Type B pancreatic cell (in vitro differentiated cells): ENCODE data around the gene PLCB3. TPM values are rescaled to one million over a fixed set of nuclear protein-coding genes. Genes with fewer than 3 reads are reported as not detected.

Experiments used
- DNase-seq: peaks from one replicate; pipeline ENCODE4 v3.0.0; 2021; ENCODE audit warnings: mixed read lengths; ENCODE audit not compliant: unreplicated experiment; ENCODE audit errors: extremely low spot score
- H3K27ac Mint-ChIP-seq: 2 replicates; pipeline ENCODE4 v1.8.0; 2021; ENCODE audit warnings: mild to moderate bottlenecking, mixed read lengths
- H3K27me3 Mint-ChIP-seq: 2 replicates; pipeline ENCODE4 v1.8.0; 2021; ENCODE audit warnings: mixed read lengths
- H3K36me3 Mint-ChIP-seq: 2 replicates; pipeline ENCODE4 v1.8.0; 2021; ENCODE audit warnings: mixed read lengths
- H3K4me1 Mint-ChIP-seq: one replicate; pipeline ENCODE4 v1.8.0; 2021; ENCODE audit warnings: mixed read lengths; ENCODE audit not compliant: unreplicated experiment
- H3K4me3 Mint-ChIP-seq: 2 replicates; pipeline ENCODE4 v1.8.0; 2021; ENCODE audit warnings: mild to moderate bottlenecking, mixed read lengths
- H3K9me3 Mint-ChIP-seq: 2 replicates; pipeline ENCODE4 v1.8.0; 2021; ENCODE audit warnings: mixed read lengths
- CTCF ChIP-seq: fragments of 200-600 bp; sonication (generic); conservative IDR thresholded peaks from 2 replicates; pipeline ENCODE4 v1.5.0; 2021; ENCODE audit warnings: antibody characterized with exemption, mild to moderate bottlenecking
- total RNA-seq: library from RNA; stranded (reverse); gene quantifications from 2 replicates; pipeline ENCODE4 v1.2.1, GENCODE V29; 2021; ENCODE audit warnings: low replicate concordance

PLCB3 gene
- total RNA-seq, 1 donor from 2014 or later = 40.7 TPM

GRCh38 chr11:64268893-64269539, 17.7 kb downstream of the PLCB3 start:
- Mint-ChIP-seq H3K27ac (peak overlapping the region; percentile 99), H3K27me3 (peaks cover 5% of the 10 kb centered on the region), H3K4me3 (peak overlapping the region; percentile 100), H3K4me1 (peaks cover 19% of the 10 kb centered on the region), H3K36me3 (peaks cover 4% of the 10 kb centered on the region), H3K9me3 (no peaks in the 10 kb centered on the region)
- DNase-seq = no peak
- TF ChIP-seq CTCF = peak; percentile 15

GRCh38 chr11:64269540-64270220, 18.4 kb downstream of the PLCB3 start:
- no peaks in the 10 kb centered on the region for H3K9me3 Mint-ChIP-seq
- H3K36me3 Mint-ChIP-seq = peaks cover 4% of the 10 kb centered on the region
- peaks cover 5% of the 10 kb centered on the region for H3K27me3 Mint-ChIP-seq
- peak overlapping the region; percentile 99 for H3K27ac Mint-ChIP-seq
- peak; percentile 98 for DNase-seq
- peak overlapping the region; percentile 100 for H3K4me3 Mint-ChIP-seq
- TF ChIP-seq CTCF = peak; percentile 14
- peaks cover 19% of the 10 kb centered on the region for H3K4me1 Mint-ChIP-seq

- peaks cover 7% of the 10 kb centered on the region for H3K4me1 Mint-ChIP-seq
- H3K4me3 Mint-ChIP-seq = no peak overlapping the region
- H3K9me3 Mint-ChIP-seq = no peaks in the 10 kb centered on the region
- H3K36me3 Mint-ChIP-seq = peaks cover 4% of the 10 kb centered on the region
- H3K27ac Mint-ChIP-seq = no peak overlapping the region
- no peak for TF ChIP-seq CTCF
- H3K27me3 Mint-ChIP-seq = peaks cover 2% of the 10 kb centered on the region
- DNase-seq = no peak
Observed at GRCh38 chr11:64275031-64275800, 23.9 kb downstream of the PLCB3 start.

GRCh38 chr11:64275841-64276240, 24.5 kb downstream of the PLCB3 start:
- DNase-seq = no peak
- H3K27ac Mint-ChIP-seq = no peak overlapping the region
- no peak for TF ChIP-seq CTCF
- H3K4me3 Mint-ChIP-seq = no peak overlapping the region
- no peaks in the 10 kb centered on the region for H3K27me3 Mint-ChIP-seq
- no peaks in the 10 kb centered on the region for H3K9me3 Mint-ChIP-seq
- H3K36me3 Mint-ChIP-seq = peaks cover 4% of the 10 kb centered on the region
- peaks cover 7% of the 10 kb centered on the region for H3K4me1 Mint-ChIP-seq

- peaks cover 11% of the 10 kb centered on the region for H3K36me3 Mint-ChIP-seq
- no peak overlapping the region for H3K27ac Mint-ChIP-seq
- DNase-seq = peak; percentile 66
- no peaks in the 10 kb centered on the region for H3K27me3 Mint-ChIP-seq
- no peaks in the 10 kb centered on the region for H3K9me3 Mint-ChIP-seq
- no peak for TF ChIP-seq CTCF
- H3K4me1 Mint-ChIP-seq = peaks cover 6% of the 10 kb centered on the region
- no peak overlapping the region for H3K4me3 Mint-ChIP-seq
Observed at GRCh38 chr11:64276653-64277431, 25.5 kb downstream of the PLCB3 start.
